ENCODE measurements around the gene KBTBD4.

KBTBD4 gene

DNA sequence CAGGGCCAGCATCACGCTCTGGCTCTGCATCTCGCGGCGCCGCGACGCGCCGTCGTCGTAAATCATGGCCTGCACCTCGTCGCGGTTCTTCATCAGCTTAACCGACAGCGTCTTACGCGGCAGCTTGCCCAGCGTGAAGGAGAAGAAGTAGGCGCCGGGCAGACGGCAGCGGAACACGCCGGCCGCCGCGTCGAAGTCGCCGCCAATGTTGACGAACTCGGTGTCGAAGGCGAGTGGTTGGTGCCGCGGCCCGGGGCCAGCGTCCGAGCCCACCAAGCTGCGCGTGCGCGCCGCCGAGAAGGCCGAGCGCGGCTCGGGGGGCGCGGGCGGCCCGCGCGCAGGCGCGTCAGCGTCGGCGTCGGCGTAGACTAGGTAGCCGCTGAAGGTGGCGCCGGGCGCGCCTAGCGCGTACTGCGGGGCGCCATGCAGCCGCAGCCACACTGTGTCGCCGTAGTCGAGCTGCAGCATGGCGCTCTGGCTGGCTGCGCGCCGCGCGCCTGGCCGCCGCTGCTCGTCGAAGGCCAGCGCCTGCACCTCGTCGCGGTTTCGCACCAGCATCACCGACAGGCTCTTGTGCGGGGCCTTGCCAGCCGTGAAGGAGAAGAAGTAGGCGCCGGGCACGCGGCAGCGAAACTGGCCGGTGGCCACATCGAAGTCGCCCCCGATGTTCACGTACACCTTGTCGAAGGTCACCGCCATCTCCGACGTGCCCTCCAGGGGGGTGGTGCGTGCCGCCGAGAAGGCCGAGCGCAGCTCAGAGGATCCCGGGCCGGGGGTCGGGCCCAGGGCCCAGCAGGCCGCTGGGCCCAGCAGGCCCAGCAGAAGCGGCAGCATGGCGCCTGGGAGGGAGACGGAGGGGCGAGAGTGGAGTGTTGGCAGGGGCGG, 11.4 kb upstream of the KBTBD4 start:
- H2AFZ ChIP-seq (ENCODE audit: low read length): no peak overlapping the region
- H3K4me3 ChIP-seq (ENCODE audit: low read depth, low read length, poor library complexity, severe bottlenecking): no peak overlapping the region
- no peak overlapping the region for H3K4me2 ChIP-seq (ENCODE audit: low read length)
- H3K9me3 ChIP-seq (ENCODE audit: low read length): no peaks in the 10 kb centered on the region
- H3K4me1 ChIP-seq (ENCODE audit: insufficient read depth, low read length, severe bottlenecking): no peaks in the 10 kb centered on the region
- H4K20me1 ChIP-seq (ENCODE audit: insufficient read depth, low read length): no peaks in the 10 kb centered on the region
- H3K79me2 ChIP-seq (ENCODE audit: insufficient read depth, low read length): no peaks in the 10 kb centered on the region
- peaks cover 2% of the 10 kb centered on the region; the same call in 1 of the 2 replicates for H3K36me3 ChIP-seq (ENCODE audit: insufficient read depth, low read length)
- no peaks in the 10 kb centered on the region for H3F3A ChIP-seq (ENCODE audit: insufficient read depth, low read length)
- no peaks in the 10 kb centered on the region for H3K9me2 ChIP-seq (ENCODE audit: low read depth, low read length)
- H3K9ac ChIP-seq (ENCODE audit: low read length): no peak overlapping the region
- TF ChIP-seq EZH2 (IDR thresholded peaks at IDR 0.05; ENCODE audit: borderline replicate concordance, low read length): no peak
- TF ChIP-seq, protein P1, sequence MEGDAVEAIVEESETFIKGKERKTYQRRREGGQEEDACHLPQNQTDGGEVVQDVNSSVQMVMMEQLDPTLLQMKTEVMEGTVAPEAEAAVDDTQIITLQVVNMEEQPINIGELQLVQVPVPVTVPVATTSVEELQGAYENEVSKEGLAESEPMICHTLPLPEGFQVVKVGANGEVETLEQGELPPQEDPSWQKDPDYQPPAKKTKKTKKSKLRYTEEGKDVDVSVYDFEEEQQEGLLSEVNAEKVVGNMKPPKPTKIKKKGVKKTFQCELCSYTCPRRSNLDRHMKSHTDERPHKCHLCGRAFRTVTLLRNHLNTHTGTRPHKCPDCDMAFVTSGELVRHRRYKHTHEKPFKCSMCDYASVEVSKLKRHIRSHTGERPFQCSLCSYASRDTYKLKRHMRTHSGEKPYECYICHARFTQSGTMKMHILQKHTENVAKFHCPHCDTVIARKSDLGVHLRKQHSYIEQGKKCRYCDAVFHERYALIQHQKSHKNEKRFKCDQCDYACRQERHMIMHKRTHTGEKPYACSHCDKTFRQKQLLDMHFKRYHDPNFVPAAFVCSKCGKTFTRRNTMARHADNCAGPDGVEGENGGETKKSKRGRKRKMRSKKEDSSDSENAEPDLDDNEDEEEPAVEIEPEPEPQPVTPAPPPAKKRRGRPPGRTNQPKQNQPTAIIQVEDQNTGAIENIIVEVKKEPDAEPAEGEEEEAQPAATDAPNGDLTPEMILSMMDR (IDR thresholded peaks at IDR 0.05; ENCODE audit: low read length): no peak
- H3K27me3 ChIP-seq (ENCODE audit: insufficient read depth, low read length): peaks cover 4% of the 10 kb centered on the region; the same call in 1 of the 2 replicates
- H3K27ac ChIP-seq (ENCODE audit: low read depth, low read length, poor library complexity, severe bottlenecking): no peak overlapping the region

DNA sequence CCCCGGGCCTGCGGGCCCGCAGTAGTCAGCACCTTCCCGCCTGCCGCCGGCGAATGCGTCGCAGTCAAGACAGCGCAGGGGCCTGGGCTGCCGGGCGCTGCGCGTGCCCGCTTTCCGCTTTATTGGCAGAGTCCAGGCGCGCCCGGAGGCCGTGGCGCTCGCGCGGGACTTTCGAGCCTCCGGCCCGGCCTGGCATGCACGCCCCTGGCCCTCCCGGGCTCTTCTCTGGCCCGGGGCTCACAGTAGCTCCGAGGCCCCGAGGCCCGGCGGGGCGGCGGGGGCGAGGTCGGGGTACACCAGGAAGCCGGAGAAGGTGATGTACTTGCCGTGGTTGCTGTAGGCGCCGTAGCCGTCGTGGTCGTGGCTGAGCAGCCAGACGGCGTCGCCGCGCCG, 10.8 kb upstream of the KBTBD4 start:
- H3K9me3 ChIP-seq (ENCODE audit: low read length): no peaks in the 10 kb centered on the region
- no peaks in the 10 kb centered on the region for H4K20me1 ChIP-seq (ENCODE audit: insufficient read depth, low read length)
- no peaks in the 10 kb centered on the region for H3K9me2 ChIP-seq (ENCODE audit: low read depth, low read length)
- no peak overlapping the region for H3K9ac ChIP-seq (ENCODE audit: low read length)
- H3K79me2 ChIP-seq (ENCODE audit: insufficient read depth, low read length): no peaks in the 10 kb centered on the region
- H3K4me2 ChIP-seq (ENCODE audit: low read length): no peak overlapping the region
- H3K4me3 ChIP-seq (ENCODE audit: low read depth, low read length, poor library complexity, severe bottlenecking): no peak overlapping the region
- H3K4me1 ChIP-seq (ENCODE audit: insufficient read depth, low read length, severe bottlenecking): no peaks in the 10 kb centered on the region
- H2AFZ ChIP-seq (ENCODE audit: low read length): no peak overlapping the region
- H3K27ac ChIP-seq (ENCODE audit: low read depth, low read length, poor library complexity, severe bottlenecking): no peak overlapping the region
- H3F3A ChIP-seq (ENCODE audit: insufficient read depth, low read length): no peaks in the 10 kb centered on the region
- H3K27me3 ChIP-seq (ENCODE audit: insufficient read depth, low read length): peaks cover 4% of the 10 kb centered on the region; the same call in 1 of the 2 replicates
- TF ChIP-seq, protein P1 (IDR thresholded peaks at IDR 0.05; ENCODE audit: low read length): no peak
- no peak for TF ChIP-seq EZH2 (IDR thresholded peaks at IDR 0.05; ENCODE audit: borderline replicate concordance, low read length)
- H3K36me3 ChIP-seq (ENCODE audit: insufficient read depth, low read length): peaks cover 8% of the 10 kb centered on the region

DNA sequence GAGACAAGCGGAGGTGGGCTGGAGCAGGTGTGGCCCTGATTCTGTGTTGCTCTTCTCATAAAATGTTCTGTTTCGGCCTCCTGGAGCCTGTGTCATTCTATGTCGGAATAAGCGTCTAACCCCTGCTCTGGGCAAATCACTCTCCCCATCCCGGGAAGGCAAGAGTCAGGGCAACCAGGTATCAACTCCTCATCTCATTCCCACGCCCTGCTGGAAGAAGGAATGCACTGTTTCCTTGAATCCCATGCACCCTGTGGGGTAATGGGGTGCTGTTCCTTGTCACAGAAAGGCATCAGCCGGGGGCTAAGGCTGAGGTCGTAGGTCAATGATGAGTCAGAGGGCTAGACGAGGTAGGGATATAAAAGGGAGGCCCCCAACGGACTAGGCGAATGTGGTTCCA, 10.3 kb upstream of the KBTBD4 start:
- H3K27ac ChIP-seq (ENCODE audit: low read depth, low read length, poor library complexity, severe bottlenecking): no peak overlapping the region
- H3K9me2 ChIP-seq (ENCODE audit: low read depth, low read length): no peaks in the 10 kb centered on the region
- TF ChIP-seq, protein P1 (IDR thresholded peaks at IDR 0.05; ENCODE audit: low read length): no peak
- TF ChIP-seq EZH2 (IDR thresholded peaks at IDR 0.05; ENCODE audit: borderline replicate concordance, low read length): no peak
- no peaks in the 10 kb centered on the region for H3K79me2 ChIP-seq (ENCODE audit: insufficient read depth, low read length)
- no peak overlapping the region for H3K4me2 ChIP-seq (ENCODE audit: low read length)
- no peak overlapping the region for H2AFZ ChIP-seq (ENCODE audit: low read length)
- peaks cover 4% of the 10 kb centered on the region; the same call in 1 of the 2 replicates for H3K27me3 ChIP-seq (ENCODE audit: insufficient read depth, low read length)
- H3K9ac ChIP-seq (ENCODE audit: low read length): no peak overlapping the region
- H3F3A ChIP-seq (ENCODE audit: insufficient read depth, low read length): 0 out of 2 replicates have a peak, but pooled peaks cover 1% of the 10 kb centered on the region
- H3K4me3 ChIP-seq (ENCODE audit: low read depth, low read length, poor library complexity, severe bottlenecking): no peak overlapping the region
- H3K4me1 ChIP-seq (ENCODE audit: insufficient read depth, low read length, severe bottlenecking): no peaks in the 10 kb centered on the region
- H3K9me3 ChIP-seq (ENCODE audit: low read length): no peaks in the 10 kb centered on the region
- H4K20me1 ChIP-seq (ENCODE audit: insufficient read depth, low read length): no peaks in the 10 kb centered on the region
- H3K36me3 ChIP-seq (ENCODE audit: insufficient read depth, low read length): peaks cover 13% of the 10 kb centered on the region

All from OCI-LY1 (cell line).